Brain microvascular endothelial cell (primary cell): ENCODE data around the gene STX1A.

Source experiments
- DNase-seq: peaks from one replicate; pipeline ENCODE4 v3.0.0-alpha.2; 2020
- H3K27ac ChIP-seq: fragments of 250-450 bp; sonication (Bioruptor Pico); 2 replicates; pipeline ENCODE4 v1.5.1; 2020; ENCODE audit warnings: mild to moderate bottlenecking, moderate library complexity
- H3K27me3 ChIP-seq: fragments of 250-450 bp; sonication (Bioruptor Pico); replicated peaks from 2 replicates; pipeline ENCODE4 v1.5.1; 2020; ENCODE audit warnings: mild to moderate bottlenecking
- H3K36me3 ChIP-seq: fragments of 250-450 bp; sonication (Bioruptor Pico); replicated peaks from 2 replicates; pipeline ENCODE4 v1.5.1; 2020; ENCODE audit warnings: mild to moderate bottlenecking
- H3K4me3 ChIP-seq: 2 replicates; pipeline ENCODE4 v1.5.1; 2011; ENCODE audit warnings: low read depth, mild to moderate bottlenecking, control low read depth, low read length, moderate library complexity
- CTCF ChIP-seq: IDR thresholded peaks from 2 replicates; pipeline ENCODE4 v1.5.1; 2011; ENCODE audit warnings: low read depth, mild to moderate bottlenecking, moderate library complexity, low read length, control low read depth, inconsistent platforms; ENCODE audit errors: missing control alignments
- in situ Hi-C: cut with HindIII; loops from 2 replicates; pipeline ENCODE4 v1.10.0; 2017; ENCODE audit warnings: low sequenced_read_pairs, low pct_ligation_motif_present

Gene STX1A

DNA sequence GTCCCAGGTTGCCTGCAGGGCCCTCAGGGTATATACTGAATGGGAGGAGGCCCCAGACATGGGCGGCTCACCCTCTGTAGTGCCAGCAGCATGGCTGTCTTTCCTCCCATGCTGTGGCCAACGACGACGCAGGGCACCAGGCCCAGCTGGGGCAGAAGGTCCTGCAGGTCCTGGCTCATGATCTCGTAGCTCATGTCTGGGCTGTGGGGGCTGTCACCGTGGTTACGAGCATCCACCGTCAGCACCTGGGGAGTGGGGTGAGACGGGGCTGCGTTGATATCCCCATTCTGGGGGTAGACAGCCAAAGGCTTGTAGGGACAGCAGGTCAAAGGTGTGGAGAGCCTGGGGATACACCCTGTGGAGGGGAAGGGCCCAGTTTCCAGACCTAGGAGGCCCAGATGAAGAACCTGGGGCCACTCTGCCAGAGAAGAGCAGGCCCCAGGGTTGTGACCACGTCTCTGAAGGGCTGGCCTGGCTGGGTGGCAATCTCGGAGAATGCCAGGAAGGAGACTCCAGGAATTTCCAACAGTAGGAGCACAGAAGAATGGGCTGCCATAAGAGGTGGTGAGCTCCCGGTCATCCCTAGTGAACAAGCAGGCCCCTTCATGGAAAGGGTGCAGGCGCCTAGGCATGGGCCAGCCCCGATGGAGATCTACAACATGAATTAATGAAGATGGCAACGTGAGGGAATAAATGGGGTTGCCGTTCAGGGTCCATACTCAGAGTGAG is 18.2 kb upstream of the STX1A start:
- Histone ChIP-seq H3K4me3 (peak overlapping the region; percentile 83), H3K27me3 (no peaks in the 10 kb centered on the region), H3K27ac (no peak overlapping the region), H3K36me3 (no peaks in the 10 kb centered on the region)
- DNase-seq, result no peak
- TF ChIP-seq CTCF, result no peak
- in situ Hi-C loops, result no loop called here

DNA sequence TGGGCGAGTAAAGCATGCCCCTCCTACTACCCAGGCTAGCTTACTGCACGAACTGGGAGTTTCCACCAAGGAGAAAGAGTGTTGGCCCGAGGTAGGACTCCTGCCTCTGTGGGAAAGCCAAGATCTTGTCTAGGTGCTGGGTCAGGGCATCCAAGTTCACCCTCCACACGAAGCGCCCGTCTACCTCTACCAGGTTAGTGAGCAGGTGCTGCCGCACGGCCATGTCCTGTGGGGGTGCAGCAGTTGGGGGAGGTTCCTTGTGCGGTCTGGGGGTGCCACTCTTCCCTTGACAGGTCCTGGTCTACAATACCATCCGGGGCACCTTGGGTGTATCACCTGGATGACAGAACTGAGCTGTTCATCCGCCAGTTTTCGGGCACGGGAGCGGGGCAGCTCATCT is 17.4 kb upstream of the STX1A start:
- Histone ChIP-seq H3K4me3 (no peak overlapping the region), H3K36me3 (no peaks in the 10 kb centered on the region), H3K27ac (no peak overlapping the region), H3K27me3 (no peaks in the 10 kb centered on the region)
- TF ChIP-seq CTCF, result no peak
- DNase-seq, result no peak
- in situ Hi-C loops, result no loop called here

- in situ Hi-C loops, result no loop called here
- no peak for DNase-seq
- no peaks in the 10 kb centered on the region for H3K36me3 ChIP-seq
- no peak for TF ChIP-seq CTCF
- no peaks in the 10 kb centered on the region for H3K27me3 ChIP-seq
- no peak overlapping the region for H3K4me3 ChIP-seq
- no peak overlapping the region for H3K27ac ChIP-seq
Measured at GRCh38 chr7:73735528-73735905, 16.0 kb upstream of the STX1A start.

GRCh38 chr7:73734619-73735527 is 15.4 kb upstream of the STX1A start:
- peak; percentile 96 for TF ChIP-seq CTCF
- H3K27ac ChIP-seq, result no peak overlapping the region

DNA sequence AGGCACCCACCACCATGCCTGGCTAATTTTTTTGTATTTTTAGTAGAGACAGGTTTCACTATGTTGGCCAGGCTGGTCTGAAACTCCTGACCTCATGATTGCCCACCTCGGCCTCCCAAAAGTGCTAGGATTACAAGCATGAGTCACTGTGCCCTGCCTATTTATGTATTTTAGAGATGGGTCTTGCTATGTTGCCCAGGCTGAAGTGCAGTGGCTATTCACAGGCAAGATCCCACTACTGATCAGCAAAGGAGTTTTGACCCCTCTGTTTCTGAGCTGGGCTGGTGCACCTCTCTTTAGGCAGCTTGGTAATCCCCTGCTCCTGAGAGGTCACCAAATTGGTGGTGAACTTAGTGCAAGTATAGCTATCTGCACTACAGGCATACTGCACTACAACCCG is 12.9 kb upstream of the STX1A start:
- TF ChIP-seq CTCF, result no peak
- in situ Hi-C loops, result no loop called here
- no peaks in the 10 kb centered on the region for H3K36me3 ChIP-seq
- no peak overlapping the region for H3K27ac ChIP-seq
- DNase-seq, result no peak
- H3K4me3 ChIP-seq, result no peak overlapping the region
- H3K27me3 ChIP-seq, result no peaks in the 10 kb centered on the region

More at GRCh38 chr7:73734619-73735527, 15.4 kb upstream of the STX1A start:
- H3K36me3 ChIP-seq, result no peaks in the 10 kb centered on the region
- in situ Hi-C loops, result no loop called here
- no peaks in the 10 kb centered on the region for H3K27me3 ChIP-seq
- DNase-seq, result peak; percentile 66
- H3K4me3 ChIP-seq, result no peak overlapping the region
